DND-41 (cell line): ENCODE results near the gene FNDC4.

ENCODE experiments used
- CTCF ChIP-seq: IDR thresholded peaks from 2 replicates; pipeline ENCODE4 v1.5.1; 2012; ENCODE audit warnings: borderline replicate concordance, low read length, moderate library complexity, mild to moderate bottlenecking; ENCODE audit not compliant: poor library complexity, severe bottlenecking; ENCODE audit errors: extremely low read depth
- EZH2 ChIP-seq: IDR thresholded peaks from 3 replicates; pipeline ENCODE4 v1.6.1; 2012; ENCODE audit warnings: borderline replicate concordance, low read depth, mild to moderate bottlenecking, moderate library complexity, low read length, inconsistent platforms; ENCODE audit not compliant: severe bottlenecking

- no peak for TF ChIP-seq CTCF
- TF ChIP-seq EZH2 = no peak
Observed at GRCh38 chr2:27531983-27532382, 37.0 kb upstream of the FNDC4 start.
